K562 (cell line): ENCODE results near the gene OTOG. TPM values are rescaled to one million over a fixed set of nuclear protein-coding genes. Genes with fewer than 3 reads are reported as not detected.
A peak's percentile ranks its signal among the peaks of the same experiment; 100 is the strongest.

ENCODE experiments used
- ATAC-seq: fragments of 200-7000 bp; cut with Tn5 transposase; 3 replicates; pipeline ENCODE4 v1.9.1; 2020; ENCODE audit warnings: moderate library complexity
- BruUV-seq: library from RNA; stranded (reverse); fragments of 400-500 nt; replicated peaks from 2 replicates; lab custom pipeline; 2021; lab: Mats Ljungman, UMichigan
- CTCF ChIA-PET: fragments of 300-600 bp; formaldehyde crosslinking; extraction: SDS; loops from one replicate; lab custom pipeline; 2021; ENCODE audit warnings: low intra/inter-chr PET ratio; lab: Yijun Ruan, JAX
- POLR2A ChIA-PET: fragments of 300-600, 350-650 bp; sonication (Branson Sonifier 250); formaldehyde crosslinking; extraction: SDS; loops from one replicate; lab custom pipeline; 2021; ENCODE audit warnings: antibody characterized with exemption, inconsistent platforms; lab: Yijun Ruan, JAX
- DNase-seq, 4 experiments: peaks; one replicate each; pipeline versions ENCODE4 v3.0.0 to v3.0.0-alpha.2; 2011 to 2018; ENCODE audit warnings: low spot score in 3 of 4, mixed read lengths in 3 of 4; ENCODE audit errors: extremely low read depth in 1 of 4
- FAIRE-seq: peaks from 2 replicates; lab custom pipeline; 2011; peaks lifted over from hg19 to GRCh38; lab: Jason Lieb, UNC
- H2AFZ ChIP-seq: 2 replicates; pipeline ENCODE4 v1.6.0; 2011; ENCODE audit warnings: low read depth, low read length, control low read depth, inconsistent platforms
- H3K27ac ChIP-seq: fragments of 200-600 bp; 3 replicates; pipeline ENCODE4 v1.8.0; 2011; ENCODE audit warnings: low read depth, mild to moderate bottlenecking, control low read depth, inconsistent platforms, low read length, moderate library complexity, mixed read lengths; ENCODE audit errors: extremely low read depth
- H3K27me3 ChIP-seq, 2 experiments: fragments of 300-600 bp in 1 of 2; 2 replicates in 1 of 2; 3 replicates in 1 of 2; pipeline versions ENCODE4 v1.6.0 to v1.8.0; 2011; ENCODE audit warnings: inconsistent platforms in 2 of 2, low read length in 2 of 2, mild to moderate bottlenecking in 1 of 2, mixed read lengths in 1 of 2, moderate library complexity in 1 of 2; ENCODE audit not compliant: control insufficient read depth in 2 of 2, insufficient read depth in 2 of 2
- H3K36me3 ChIP-seq: fragments of 300-600 bp; 3 replicates; pipeline ENCODE4 v1.8.0; 2011; ENCODE audit warnings: mild to moderate bottlenecking, low read length, inconsistent platforms; ENCODE audit not compliant: control insufficient read depth, insufficient read depth
- H3K4me1 ChIP-seq, 2 experiments: fragments of 200-600 bp in 1 of 2; replicated peaks in 1 of 2; 2 replicates in 1 of 2; 3 replicates in 1 of 2; pipeline versions ENCODE4 v1.5.1 to v1.8.0; 2011; ENCODE audit warnings: inconsistent platforms in 2 of 2, low read length in 2 of 2, mild to moderate bottlenecking in 1 of 2, mixed read lengths in 1 of 2, moderate library complexity in 1 of 2; ENCODE audit not compliant: control insufficient read depth in 2 of 2, insufficient read depth in 2 of 2
- H3K4me2 ChIP-seq: 2 replicates; pipeline ENCODE4 v1.6.1; 2011; ENCODE audit warnings: low read length, control low read depth, inconsistent platforms, mixed read lengths; ENCODE audit not compliant: insufficient read depth
- H3K4me3 ChIP-seq: fragments of 200-600 bp; sonication (generic), shearing (Covaris generic); 2 replicates; pipeline ENCODE4 v1.5.1; 2016; ENCODE audit warnings: control low read depth, inconsistent platforms
- H3K79me2 ChIP-seq: fragments of 200-600 bp; 3 replicates; pipeline ENCODE4 v1.8.0; 2011; ENCODE audit warnings: low read length, inconsistent platforms; ENCODE audit not compliant: control insufficient read depth, insufficient read depth
- H3K9ac ChIP-seq, 2 experiments: 2 replicates each; pipeline versions ENCODE4 v1.6.0 to v1.6.1; 2011; ENCODE audit warnings: low read depth in 2 of 2, low read length in 2 of 2, control low read depth in 1 of 2, inconsistent platforms in 1 of 2, mild to moderate bottlenecking in 1 of 2, mixed read lengths in 1 of 2; ENCODE audit not compliant: insufficient read depth in 1 of 2
- H3K9me1 ChIP-seq: one replicate; pipeline ENCODE4 v1.6.0; 2011; ENCODE audit warnings: inconsistent platforms, mild to moderate bottlenecking, low read length, moderate library complexity; ENCODE audit not compliant: control insufficient read depth, insufficient read depth
- H3K9me3 ChIP-seq: replicated peaks from 2 replicates; pipeline ENCODE4 v1.5.1; 2011; ENCODE audit warnings: low read depth, low read length, inconsistent platforms; ENCODE audit not compliant: control insufficient read depth, insufficient read depth
- H4K20me1 ChIP-seq: replicated peaks from 2 replicates; pipeline ENCODE4 v1.6.1; 2011; ENCODE audit warnings: low read length, inconsistent platforms, mixed read lengths; ENCODE audit not compliant: control insufficient read depth, insufficient read depth
- BDP1 ChIP-seq: IDR thresholded peaks from 3 replicates; pipeline ENCODE4 v1.6.1; 2011; ENCODE audit not compliant: insufficient read length, insufficient read depth
- EP300 ChIP-seq: IDR thresholded peaks from 2 replicates; pipeline ENCODE4 v1.6.1; 2012; ENCODE audit warnings: low read length, improper control_type of control experiment
- FOXJ3 ChIP-seq: sonication (generic); formaldehyde crosslinking; IDR thresholded peaks from 2 replicates; pipeline ENCODE4 v1.4.0; 2020; ENCODE audit warnings: mild to moderate bottlenecking, missing genetic modification reagents
- HDAC6 ChIP-seq: IDR thresholded peaks from 2 replicates; pipeline ENCODE4 v1.6.1; 2012; ENCODE audit warnings: low read depth, mild to moderate bottlenecking, control low read depth, inconsistent platforms, low read length, moderate library complexity
- ILF3 ChIP-seq: fragments of 450-650 bp; IDR thresholded peaks from 2 replicates; pipeline ENCODE4 v1.6.1; 2018; ENCODE audit warnings: antibody characterized with exemption, mild to moderate bottlenecking, moderate library complexity, borderline replicate concordance
- IRF9 ChIP-seq: fragments of 450-650 bp; IDR thresholded peaks from 2 replicates; pipeline ENCODE4 v1.6.1; 2016; ENCODE audit warnings: missing biosample characterization, missing genetic modification characterization
- JUND ChIP-seq, 2 experiments: IDR thresholded peaks; 2 replicates in 1 of 2; 3 replicates in 1 of 2; pipeline ENCODE4 v1.6.1; 2011; ENCODE audit warnings: borderline replicate concordance in 2 of 2, low read depth in 2 of 2, low read length in 2 of 2, improper control_type of control experiment in 1 of 2, missing biosample characterization in 1 of 2, missing genetic modification characterization in 1 of 2, missing genetic modification reagents in 1 of 2
- KDM1A ChIP-seq, 2 experiments: fragments of 450-650 bp; IDR thresholded peaks; 2 replicates each; pipeline ENCODE4 v1.6.1; 2016; ENCODE audit warnings: mild to moderate bottlenecking in 2 of 2
- PURB ChIP-seq: sonication (generic); formaldehyde crosslinking; IDR thresholded peaks from 2 replicates; pipeline ENCODE4 v1.9.0; 2021; ENCODE audit warnings: low read depth, mild to moderate bottlenecking, missing genetic modification reagents
- SMARCA5 ChIP-seq: fragments of 450-650 bp; IDR thresholded peaks from 2 replicates; pipeline ENCODE4 v1.6.1; 2016
- TRIM24 ChIP-seq, 2 experiments: fragments of 450-650 bp; IDR thresholded peaks; 2 replicates each; pipeline ENCODE4 v1.6.1; 2016
- TSC22D4 ChIP-seq: fragments of 450-650 bp; IDR thresholded peaks from 2 replicates; pipeline ENCODE4 v1.6.1; 2016; ENCODE audit warnings: missing genetic modification characterization, missing biosample characterization, control low read depth
- ZFP36 ChIP-seq: fragments of 150-350 bp; IDR thresholded peaks from 2 replicates; pipeline ENCODE4 v1.6.1; 2018; ENCODE audit warnings: low read length, low read depth; ENCODE audit not compliant: partially characterized antibody
- ZNF23 ChIP-seq: fragments of 250-450 bp; sonication (Bioruptor Pico); IDR thresholded peaks from 2 replicates; pipeline ENCODE4 v1.4.0; 2020; ENCODE audit warnings: mild to moderate bottlenecking
- ZNF253 ChIP-seq: fragments of 250-450 bp; sonication (Bioruptor Pico); conservative IDR thresholded peaks from 2 replicates; pipeline ENCODE4 v1.6.1; 2021; ENCODE audit warnings: mild to moderate bottlenecking
- ZNF274 ChIP-seq: IDR thresholded peaks from 2 replicates; pipeline ENCODE4 v1.6.1; 2011; ENCODE audit warnings: low read depth, mild to moderate bottlenecking, low read length, moderate library complexity, borderline replicate concordance
- WGBS: fragments of 100-300 bp; shearing (Covaris generic); methylation state at CpG from one replicate; pipeline ENCODE4 v1.1.6; 2016; ENCODE audit warnings: low coverage, mixed read lengths; ENCODE audit not compliant: insufficient coverage; ENCODE audit errors: missing lambda C conversion rate; 5-methylcytosine and 5-hydroxymethylcytosine counted together
- in situ Hi-C: fragments of 300-500 bp; cut with MboI; formaldehyde crosslinking; loops from 4 replicates; pipeline ENCODE4 v1.15.0; 2018; ENCODE audit warnings: inconsistent platforms, mixed read lengths
- intact Hi-C: fragments of 100-400 bp; cut with micrococcal nuclease; formaldehyde crosslinking; loops from 2 replicates; pipeline ENCODE4 v1.14.2; 2022
- polyA plus RNA-seq, 8 experiments: library from polyadenylated mRNA; depleted of rRNA in 4 of 8; stranded (reverse) in 5 of 8; unstranded in 3 of 8; fragments of >200 nt; fragmentation: Nextera tagmentation in 2 of 8; fragmentation: Illumina TruSeq in 1 of 8; extraction: Ambion mirVana in 2 of 8; extraction: Trizol in 1 of 8; gene quantifications; 2 replicates each; pipeline versions ENCODE4 v1.2.1 to v1.2.3, GENCODE V29; 2011 to 2014; ENCODE audit warnings: inconsistent platforms in 1 of 8, missing spikeins in 1 of 8
- total RNA-seq, 7 experiments: library from RNA; depleted of rRNA in 6 of 7; stranded (reverse); fragments of >200 nt in 6 of 7; fragmentation: Illumina TruSeq in 2 of 7; extraction: Trizol in 2 of 7; gene quantifications; 2 replicates each; pipeline versions ENCODE4 v1.2.1 to v1.2.3, GENCODE V29; 2011 to 2021; ENCODE audit warnings: low replicate concordance in 1 of 7
- TF ChIP-seq, protein P1 (sequence below), 2 experiments: IDR thresholded peaks; 2 replicates each; pipeline ENCODE4 v1.6.1; 2012; ENCODE audit warnings: improper control_type of control experiment in 2 of 2, low read depth in 2 of 2, low read length in 2 of 2, borderline replicate concordance in 1 of 2
- TF ChIP-seq, protein P2 (sequence below): sonication (generic); formaldehyde crosslinking; IDR thresholded peaks from 2 replicates; pipeline ENCODE4 v1.8.0; 2022; ENCODE audit warnings: mild to moderate bottlenecking, missing genetic modification reagents

The OTOG gene
- total and polyA plus RNA-seq, 9 of the 15 experiments (the other 6 are each of a cell fraction or from before 2014, with no cell fraction given) = not detected

DNA sequence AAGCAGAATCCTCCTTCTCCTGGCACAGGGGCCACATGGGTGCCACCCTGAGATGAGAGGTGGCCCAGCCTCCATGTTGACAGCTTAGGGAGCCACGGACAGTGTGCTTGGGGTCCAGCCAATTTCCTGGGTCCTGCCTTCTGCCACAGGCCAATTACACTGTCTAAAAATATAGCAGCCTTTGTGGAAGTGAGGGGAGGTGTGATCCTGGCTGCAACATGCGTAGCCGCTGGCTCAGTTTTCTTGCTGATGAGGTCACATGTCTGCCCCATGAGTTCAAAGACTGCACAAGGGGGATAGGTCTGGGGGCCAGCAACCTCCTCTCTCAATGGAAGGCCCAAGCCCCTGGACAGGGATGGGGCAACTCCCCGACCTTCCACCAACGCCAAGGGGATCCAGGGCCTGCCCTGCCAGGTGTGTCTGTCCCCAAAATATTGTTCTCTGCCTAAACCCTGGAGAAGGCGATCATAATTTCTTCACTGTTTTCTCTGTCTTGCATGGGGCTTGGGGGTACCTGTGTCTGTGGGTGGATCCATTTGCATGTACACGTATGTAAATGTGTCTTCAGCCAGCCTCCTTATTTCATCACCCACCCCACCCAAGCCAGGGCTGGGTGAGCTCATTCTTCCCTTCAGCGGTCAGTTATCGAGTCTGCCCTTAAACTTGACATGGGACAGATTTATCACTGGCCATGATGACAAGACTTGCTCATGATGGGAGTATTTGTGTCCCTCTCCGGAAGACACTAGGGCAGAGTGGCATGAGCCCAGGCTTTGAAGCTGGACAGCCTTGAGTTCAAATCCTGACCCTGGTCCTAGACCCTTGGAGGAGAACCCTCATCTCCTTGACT, 59.4 kb downstream of the OTOG start:
- intact Hi-C loops = no loop called here
- POLR2A ChIA-PET = interaction anchor here (0.6 kb wide), 1 partner anchor 123 kb away, joined by 4 read pairs; no protein-coding TSS in a partner anchor
- TF ChIP-seq ZNF253 = no peak
- no peak for TF ChIP-seq IRF9
- peak in 1 of 2 experiments; percentile 49; a peak in 1 of 4 replicates for TF ChIP-seq TRIM24 (IDR thresholded peaks at IDR 0.05)
- TF ChIP-seq ZNF23 (CRISPR knock-in tag) = no peak
- no peak for TF ChIP-seq SMARCA5
- TF ChIP-seq, protein P1, sequence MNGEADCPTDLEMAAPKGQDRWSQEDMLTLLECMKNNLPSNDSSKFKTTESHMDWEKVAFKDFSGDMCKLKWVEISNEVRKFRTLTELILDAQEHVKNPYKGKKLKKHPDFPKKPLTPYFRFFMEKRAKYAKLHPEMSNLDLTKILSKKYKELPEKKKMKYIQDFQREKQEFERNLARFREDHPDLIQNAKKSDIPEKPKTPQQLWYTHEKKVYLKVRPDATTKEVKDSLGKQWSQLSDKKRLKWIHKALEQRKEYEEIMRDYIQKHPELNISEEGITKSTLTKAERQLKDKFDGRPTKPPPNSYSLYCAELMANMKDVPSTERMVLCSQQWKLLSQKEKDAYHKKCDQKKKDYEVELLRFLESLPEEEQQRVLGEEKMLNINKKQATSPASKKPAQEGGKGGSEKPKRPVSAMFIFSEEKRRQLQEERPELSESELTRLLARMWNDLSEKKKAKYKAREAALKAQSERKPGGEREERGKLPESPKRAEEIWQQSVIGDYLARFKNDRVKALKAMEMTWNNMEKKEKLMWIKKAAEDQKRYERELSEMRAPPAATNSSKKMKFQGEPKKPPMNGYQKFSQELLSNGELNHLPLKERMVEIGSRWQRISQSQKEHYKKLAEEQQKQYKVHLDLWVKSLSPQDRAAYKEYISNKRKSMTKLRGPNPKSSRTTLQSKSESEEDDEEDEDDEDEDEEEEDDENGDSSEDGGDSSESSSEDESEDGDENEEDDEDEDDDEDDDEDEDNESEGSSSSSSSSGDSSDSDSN (IDR thresholded peaks at IDR 0.05; ENCODE audit: borderline replicate concordance in 1 of 2, low read depth in 2 of 2, low read length in 2 of 2) = no peak
- TF ChIP-seq, protein P2, sequence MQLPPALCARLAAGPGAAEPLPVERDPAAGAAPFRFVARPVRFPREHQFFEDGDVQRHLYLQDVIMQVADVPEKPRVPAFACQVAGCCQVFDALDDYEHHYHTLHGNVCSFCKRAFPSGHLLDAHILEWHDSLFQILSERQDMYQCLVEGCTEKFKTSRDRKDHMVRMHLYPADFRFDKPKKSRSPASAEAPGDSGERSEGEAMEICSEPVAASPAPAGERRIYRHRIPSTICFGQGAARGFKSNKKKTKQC (CRISPR knock-in tag) = no peak
- TF ChIP-seq PURB (CRISPR knock-in tag) = no peak
- TF ChIP-seq TSC22D4 (tag) = no peak
- TF ChIP-seq ZNF274 = no peak
- no peak for TF ChIP-seq ZFP36
- TF ChIP-seq ILF3 = no peak
- TF ChIP-seq FOXJ3 (CRISPR knock-in tag) = no peak
- no peak for TF ChIP-seq HDAC6
- 0 out of 2 replicates have a peak, but pooled peaks have one; percentile 15 for TF ChIP-seq EP300
- TF ChIP-seq KDM1A (IDR thresholded peaks at IDR 0.05) = 0 out of 4 replicates have a peak, but pooled peaks of 1 of the 2 experiments have one; percentile 14
- peak; percentile 86 for TF ChIP-seq JUND (IDR thresholded peaks at IDR 0.05; ENCODE audit: borderline replicate concordance, low read depth, low read length)
- peak; percentile 61; the same call in 1 of the 3 replicates for TF ChIP-seq JUND (tag; IDR thresholded peaks at IDR 0.05; ENCODE audit: borderline replicate concordance, low read depth, low read length)
- no peak for TF ChIP-seq BDP1

More for the DNA sequence above, 59.4 kb downstream of the OTOG start:
- WGBS = under 1% methylated on average over 9 of the region's 10 CpGs
- H4K20me1 ChIP-seq = peaks cover 2% of the 10 kb centered on the region; the same call in 1 of the 2 replicates
- DNase-seq = peak in 2 of 4 experiments; percentile 20 to 23
- FAIRE-seq = no peak
- ATAC-seq = peak; percentile 78
- no peak overlapping the region for H3K4me3 ChIP-seq
- H3K9me3 ChIP-seq = no peaks in the 10 kb centered on the region
- peaks cover 0 to 3% of the 10 kb centered on the region in 2 experiments; a peak in 1 of 5 replicates for H3K4me1 ChIP-seq
- no peaks in the 10 kb centered on the region for H3K9me1 ChIP-seq
- no peak overlapping the region for H3K27ac ChIP-seq
- no peak overlapping the region for H3K9ac ChIP-seq
- in situ Hi-C loops = loop anchor here (10.0 kb wide), 1 partner anchor 118 kb away; no protein-coding TSS in a partner anchor
- no peaks in the 10 kb centered on the region for H3K79me2 ChIP-seq
- CTCF ChIA-PET = no interaction called here
- no peak overlapping the region for H3K4me2 ChIP-seq
- peaks cover 1 to 47% of the 10 kb centered on the region in 2 experiments; a peak in 3 of 5 replicates for H3K27me3 ChIP-seq
- H3K36me3 ChIP-seq = no peaks in the 10 kb centered on the region
- no peak overlapping the region for H2AFZ ChIP-seq
- no TSS peak for BruUV-seq
